C4-2B (cell line): ENCODE results near the gene ITPR2.

ENCODE experiments used
- CTCF ChIP-seq: fragments of 450-650 bp; conservative IDR thresholded peaks from 2 replicates; pipeline ENCODE4 v1.5.1; 2017; ENCODE audit warnings: mild to moderate bottlenecking
- ZFX ChIP-seq: fragments of 450-650 bp; IDR thresholded peaks from 2 replicates; pipeline ENCODE4 v1.6.1; 2017

GRCh38 chr12:26751179-26751578 lies 81.8 kb downstream of the ITPR2 start:
- TF ChIP-seq CTCF: no peak
- no peak for TF ChIP-seq ZFX
